NCI-H1436 treated with DMSO at 0.1 percent for 48 hours (cell line): ENCODE results near the gene CALML3.
"Not testable (repeated sequence)": the region's sequence is repeated elsewhere in the genome, so short reads cannot be mapped to it uniquely, and the experiment has no call there.

Experiments
- DNase-seq: peaks from one replicate; lab custom pipeline; 2025; lab: John Stamatoyannopoulos, UW

CALML3 gene

GRCh38 chr10:5557040-5557721, 32.4 kb downstream of the CALML3 start:
- no peak for DNase-seq

- no peak for DNase-seq
These were observed 33.3 kb downstream of the CALML3 start for GRCh38 chr10:5557799-5558771.

- DNase-seq: not testable (repeated sequence)
These were observed 34.3 kb downstream of the CALML3 start for GRCh38 chr10:5559022-5559421.

- no peak for DNase-seq
These were observed 34.9 kb downstream of the CALML3 start for GRCh38 chr10:5559642-5560141.

GRCh38 chr10:5560142-5560816, 35.5 kb downstream of the CALML3 start:
- no peak for DNase-seq

GRCh38 chr10:5560817-5561703, 36.3 kb downstream of the CALML3 start:
- DNase-seq: no peak

- DNase-seq: no peak
These were observed 37.2 kb downstream of the CALML3 start for GRCh38 chr10:5561704-5562645.

- no peak for DNase-seq
These were observed 38.7 kb downstream of the CALML3 start for GRCh38 chr10:5563321-5563961.

- no peak for DNase-seq
These were observed 39.3 kb downstream of the CALML3 start for GRCh38 chr10:5563991-5564536.

- DNase-seq: no peak
These were observed 39.9 kb downstream of the CALML3 start for GRCh38 chr10:5564537-5565204.

- no peak for DNase-seq
These were observed 40.4 kb downstream of the CALML3 start for GRCh38 chr10:5565205-5565545.

- DNase-seq: no peak
These were observed 41.2 kb downstream of the CALML3 start for GRCh38 chr10:5565671-5566581.

- no peak for DNase-seq
These were observed 41.9 kb downstream of the CALML3 start for GRCh38 chr10:5566614-5567013.

- DNase-seq: no peak
These were observed 42.7 kb downstream of the CALML3 start for GRCh38 chr10:5567477-5567876.

GRCh38 chr10:5568984-5569383, 44.2 kb downstream of the CALML3 start:
- no peak for DNase-seq

GRCh38 chr10:5569568-5569967, 44.8 kb downstream of the CALML3 start:
- no peak for DNase-seq

- DNase-seq: no peak
These were observed 45.4 kb downstream of the CALML3 start for GRCh38 chr10:5570007-5570655.
